NOMO-1 (cell line): Measurements from ENCODE around the gene UBA52.

ENCODE experiments used
- DNase-seq, 2 experiments: peaks; one replicate each; lab custom pipeline; 2025; ENCODE audit not compliant: unreplicated experiment in 2 of 2; lab: John Stamatoyannopoulos, UW

Gene UBA52

GRCh38 chr19:18551631-18552030 is 20.0 kb upstream of the UBA52 start:
- DNase-seq, result no peak

DNA sequence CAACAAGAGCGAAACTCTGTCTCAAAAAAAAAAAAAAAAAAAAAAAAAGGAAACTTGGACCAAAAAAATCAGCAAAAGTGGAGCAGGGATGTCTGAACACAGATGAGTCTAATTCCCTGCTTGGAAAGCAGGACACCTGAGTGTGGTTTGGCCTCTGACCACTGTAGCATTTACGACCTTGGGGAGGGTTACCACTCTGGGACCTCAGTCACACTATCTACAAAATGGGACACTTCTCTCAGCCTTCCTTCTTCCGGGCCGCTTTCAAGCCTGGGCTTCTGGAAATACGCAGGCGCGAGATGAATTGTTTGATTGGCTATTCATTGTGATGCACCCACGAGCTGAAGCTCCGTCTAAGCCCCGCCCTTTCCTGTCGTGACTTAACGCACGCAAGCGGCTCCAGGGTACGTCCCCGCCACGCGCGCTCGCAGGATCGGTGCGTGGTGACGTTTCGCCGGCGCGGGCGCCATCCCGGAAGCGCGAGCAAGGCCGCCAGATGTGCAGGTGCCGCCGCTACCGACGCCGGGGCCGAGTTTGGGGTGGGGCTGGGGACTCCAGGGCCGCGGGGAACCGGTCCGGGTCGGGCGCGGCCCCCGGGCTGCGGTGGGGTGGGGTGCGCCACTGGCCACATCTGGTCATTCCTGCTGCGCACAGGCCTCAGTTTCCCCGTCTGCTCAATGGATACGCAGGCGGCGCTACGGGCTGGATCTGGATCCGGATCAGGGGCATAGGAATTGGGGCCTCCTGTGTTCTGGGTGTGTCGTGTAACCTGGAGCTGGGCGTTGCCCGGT is 14.1 kb upstream of the UBA52 start, which contains the start of gene KXD1:
Gene KXD1, plus strand, starts transcription at position 460 of the 791 bp plus-strand sequence. CDS start 4,187 bp downstream, outside the sequence.
- DNase-seq, result peak; percentile 95 to 99

DNA sequence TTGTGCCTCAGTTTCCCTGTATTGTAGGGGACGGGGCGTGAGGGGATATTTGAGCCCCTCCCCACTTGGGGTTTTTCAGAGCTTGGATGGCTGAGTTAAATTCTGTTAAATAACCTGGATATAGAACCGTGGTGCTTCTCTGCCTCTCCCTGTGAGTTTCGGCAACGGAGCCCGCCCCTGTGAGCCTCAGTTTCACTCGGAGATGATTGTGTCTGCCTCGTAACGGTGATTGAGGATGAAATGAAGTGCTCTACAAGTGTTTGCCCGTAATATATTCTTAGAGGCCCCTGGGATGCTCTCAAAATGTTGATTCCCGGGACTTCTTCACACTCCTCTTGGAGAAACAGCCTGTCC is 13.5 kb upstream of the UBA52 start:
- DNase-seq, result no peak

GRCh38 chr19:18558604-18559003 is 13.1 kb upstream of the UBA52 start:
- no peak for DNase-seq

DNA sequence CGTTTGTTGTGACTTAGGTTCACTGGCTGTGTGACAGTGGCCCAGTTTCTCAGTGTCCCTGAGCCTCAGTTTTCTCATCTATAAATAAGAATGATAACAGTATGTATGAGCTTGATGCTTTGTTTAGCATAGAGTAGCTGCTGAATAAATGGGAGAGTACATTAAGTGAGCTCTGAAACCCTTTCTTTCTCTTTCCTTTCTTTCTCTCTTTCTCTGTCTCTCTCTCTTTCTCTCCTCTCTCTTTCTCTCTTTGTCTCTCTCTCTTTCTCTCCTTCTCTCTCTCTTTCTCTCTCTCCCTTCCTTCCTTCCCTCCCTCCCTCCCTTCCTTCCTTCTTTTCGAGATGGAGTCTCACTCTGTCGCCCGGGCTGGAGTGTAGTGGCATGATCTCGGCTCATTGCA is 12.0 kb upstream of the UBA52 start:
- DNase-seq, result no peak

DNA sequence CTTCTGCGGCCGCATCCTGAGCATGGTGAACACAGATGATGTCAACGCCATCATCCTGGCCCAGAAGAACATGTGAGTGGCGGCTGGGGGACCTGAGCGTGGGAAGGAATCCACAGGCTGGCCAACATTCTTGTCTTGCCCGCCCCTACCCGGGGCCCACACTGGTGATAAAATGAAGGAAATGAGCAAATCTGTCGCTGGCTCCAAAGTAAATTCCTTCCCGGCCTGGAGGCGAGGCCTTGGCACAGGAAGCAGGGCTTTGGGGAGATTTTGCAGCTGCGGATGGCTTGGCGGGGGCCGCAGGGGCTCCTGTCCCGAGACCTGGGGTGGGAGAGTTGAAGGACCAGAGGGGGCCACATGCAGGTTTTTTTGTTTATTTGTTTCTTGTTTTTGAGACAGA is 9.6 kb upstream of the UBA52 start:
- DNase-seq, result no peak

DNA sequence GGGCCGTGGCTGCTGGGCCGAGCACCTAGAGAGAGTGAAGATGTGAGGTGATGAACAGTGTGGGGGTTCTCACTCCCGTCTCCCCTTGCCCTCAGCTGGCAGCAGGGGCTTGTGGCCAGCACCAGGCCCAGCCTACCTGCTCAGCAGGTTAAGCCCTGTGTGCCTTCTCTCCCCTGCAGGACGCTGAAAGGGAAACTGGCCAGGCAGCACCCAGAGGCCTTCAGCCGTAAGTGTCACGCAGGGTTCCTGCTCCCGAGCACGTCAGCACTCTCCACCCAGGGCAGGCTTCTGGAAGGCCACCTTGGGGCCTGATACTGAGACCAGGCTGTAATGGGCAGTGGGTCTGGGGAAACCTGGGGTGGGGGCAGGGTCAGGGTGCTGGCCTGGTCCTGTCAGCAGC is 4.7 kb upstream of the UBA52 start:
- no peak for DNase-seq

DNA sequence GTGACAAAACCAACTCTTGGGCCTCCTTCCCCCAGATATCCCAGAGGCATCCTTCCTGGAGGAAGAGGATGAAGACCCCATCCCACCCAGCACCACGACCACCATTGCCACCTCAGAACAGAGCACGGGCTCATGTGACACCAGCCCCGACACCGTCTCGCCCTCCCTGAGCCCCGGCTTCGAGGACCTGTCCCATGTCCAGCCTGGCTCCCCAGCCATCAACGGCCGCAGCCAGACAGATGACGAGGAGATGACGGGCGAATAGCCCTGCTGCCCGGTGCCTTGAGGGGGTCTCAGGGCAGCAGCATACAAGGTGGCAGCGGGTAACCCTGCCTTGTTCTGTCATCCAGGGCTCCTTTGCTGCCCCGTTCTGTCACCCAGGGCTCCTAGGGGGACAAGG is 3.3 kb upstream of the UBA52 start:
- DNase-seq, result no peak

GRCh38 chr19:18574691-18575291 is 3.1 kb downstream of the UBA52 start:
- no peak for DNase-seq

DNA sequence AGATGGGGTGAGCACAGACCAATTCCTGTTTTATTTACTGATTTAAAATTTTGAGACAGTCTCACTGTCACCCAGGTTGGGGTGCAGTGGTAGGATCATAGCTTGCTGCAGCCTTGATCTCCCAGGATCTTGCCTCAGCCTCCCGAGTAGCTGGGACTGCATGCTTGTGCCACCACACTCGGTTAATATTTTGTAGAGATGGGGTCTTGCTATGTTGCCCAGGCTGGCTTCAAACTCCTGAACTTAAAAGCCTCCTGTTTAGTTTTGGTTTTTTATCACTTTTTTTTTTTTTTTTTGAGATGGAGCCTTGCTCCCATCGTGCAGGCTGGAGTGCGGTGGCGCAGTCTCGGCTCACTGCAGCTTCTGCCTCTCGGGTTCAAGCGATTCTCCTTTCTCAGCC is 4.7 kb downstream of the UBA52 start:
- DNase-seq, result no peak

GRCh38 chr19:18577365-18577914 is 5.8 kb downstream of the UBA52 start:
- no peak for DNase-seq

DNA sequence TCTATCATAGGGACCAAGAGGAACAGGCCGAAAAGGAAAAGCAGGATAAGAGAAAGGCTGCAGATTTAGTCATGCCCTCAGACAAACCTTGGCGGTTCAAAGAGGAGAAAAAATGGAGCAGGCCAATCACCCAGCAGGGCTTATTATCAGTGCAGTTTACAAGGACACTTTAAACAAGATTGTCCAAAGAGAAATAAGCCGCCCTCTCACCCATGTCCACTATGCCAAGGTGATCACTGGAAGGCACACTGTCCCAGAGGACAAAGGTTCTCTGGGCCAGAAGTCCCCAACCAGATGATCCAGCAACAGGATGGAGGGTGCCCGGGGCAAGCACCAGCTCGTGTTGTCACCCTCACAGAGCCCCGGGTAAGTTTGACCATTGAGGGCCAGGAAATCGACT is 8.7 kb downstream of the UBA52 start:
- no peak for DNase-seq

DNA sequence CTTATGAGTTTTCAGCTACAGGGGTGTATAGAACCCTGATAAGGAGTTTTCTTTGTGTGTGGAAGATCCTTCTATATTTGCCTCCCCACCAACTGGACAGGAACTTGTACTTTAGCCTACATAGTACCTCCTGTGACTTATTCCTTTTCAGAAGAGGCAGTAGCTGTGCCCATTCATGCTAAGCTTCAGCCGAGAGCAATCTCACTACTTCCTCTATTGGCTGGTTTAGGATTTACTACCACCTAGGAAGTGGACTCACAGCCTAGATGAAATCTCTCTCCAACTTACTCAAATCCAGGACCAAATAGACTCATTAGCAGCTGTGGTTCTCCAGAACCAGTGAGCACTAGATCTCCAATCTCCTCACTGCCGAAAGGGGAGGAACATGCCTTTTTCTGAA is 14.6 kb downstream of the UBA52 start:
- peak; percentile 15 to 71 for DNase-seq

DNA sequence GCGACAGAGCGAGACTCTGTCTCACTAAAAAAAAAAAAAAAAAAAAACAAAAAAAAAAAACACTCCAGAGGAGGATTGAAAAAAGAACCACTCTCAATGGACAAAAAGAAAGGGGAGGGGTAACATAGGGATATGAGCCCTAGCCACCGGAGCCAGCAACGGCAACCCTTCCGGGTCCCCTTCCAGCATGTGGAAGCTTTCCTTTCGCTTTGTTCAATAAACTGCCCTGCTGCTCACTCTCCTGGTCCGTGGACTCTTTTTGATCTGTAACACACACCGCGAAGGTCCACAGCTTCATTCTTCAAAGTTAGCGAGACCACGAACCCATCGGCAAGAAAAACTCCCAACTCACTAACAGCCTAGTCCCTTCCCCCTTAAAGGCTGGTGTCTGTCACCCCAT is 15.9 kb downstream of the UBA52 start:
- no peak for DNase-seq

- no peak for DNase-seq
Observed at GRCh38 chr19:18587962-18588610, 16.4 kb downstream of the UBA52 start.

- peak; percentile 68 to 80 for DNase-seq
Observed at GRCh38 chr19:18588611-18589379, 17.1 kb downstream of the UBA52 start, which contains the start of gene REX1BD. Gene REX1BD, plus strand, starts transcription at chr19:18588798. Its CDS starts 4 bp downstream, at chr19:18588802.

GRCh38 chr19:18589380-18590272 is 18.0 kb downstream of the UBA52 start:
- peak; percentile 66 to 73 for DNase-seq

GRCh38 chr19:18590273-18591272 is 18.9 kb downstream of the UBA52 start:
- DNase-seq, result no peak
